AG09309 (cell line): Measurements from ENCODE around the gene MAFF.
A peak's percentile ranks its signal among the peaks of the same experiment; 100 is the strongest.
"Not testable (repeated sequence)": the region's sequence is repeated elsewhere in the genome, so short reads cannot be mapped to it uniquely, and the experiment has no call there.

Experiments used
- DNase-seq: peaks from one replicate; pipeline ENCODE4 v3.0.0-alpha.2; 2010; ENCODE audit warnings: low read depth
- H3K4me3 ChIP-seq: 2 replicates; pipeline ENCODE4 v1.5.1; 2011; ENCODE audit warnings: mild to moderate bottlenecking, low read depth, low read length, moderate library complexity; ENCODE audit not compliant: control insufficient read depth
- TF ChIP-seq, protein P1 (sequence below): IDR thresholded peaks from 2 replicates; pipeline ENCODE4 v1.5.1; 2011; ENCODE audit warnings: mild to moderate bottlenecking, low read depth, low read length, inconsistent platforms; ENCODE audit not compliant: insufficient read depth, control insufficient read depth; ENCODE audit errors: missing control alignments

The MAFF gene

DNA sequence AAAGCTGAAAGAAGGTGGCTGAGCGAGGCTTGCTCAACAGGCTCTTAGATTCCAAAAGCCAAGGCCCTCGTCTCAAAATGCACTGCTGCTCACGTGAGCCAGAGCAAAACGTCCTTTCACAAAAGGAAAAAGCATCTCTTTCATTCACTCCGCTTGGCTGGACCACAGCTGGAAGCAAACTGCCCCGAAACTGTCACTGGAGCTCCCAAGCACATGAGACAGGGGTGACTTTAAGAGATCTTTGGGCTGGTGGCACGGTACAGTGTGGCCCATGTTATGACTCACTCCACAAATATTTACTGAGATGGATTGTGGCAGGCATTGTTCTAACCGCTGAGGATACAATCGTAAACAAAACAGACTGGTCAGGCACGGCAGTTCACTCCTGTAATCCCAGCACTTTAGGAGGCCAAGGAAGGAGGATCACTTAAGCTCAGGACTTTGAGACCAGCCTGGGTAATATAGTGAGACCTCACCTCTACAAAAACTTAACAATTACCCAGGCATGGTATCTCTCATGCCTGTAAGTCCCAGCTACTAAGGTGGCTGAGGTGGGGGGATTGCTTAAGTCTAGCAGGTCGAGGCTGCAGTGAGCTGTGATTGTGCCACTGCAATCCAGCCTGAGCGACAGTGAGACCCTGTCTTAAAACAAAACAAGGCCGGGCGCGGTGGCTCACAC is 23.7 kb upstream of the MAFF start:
- TF ChIP-seq, protein P1, sequence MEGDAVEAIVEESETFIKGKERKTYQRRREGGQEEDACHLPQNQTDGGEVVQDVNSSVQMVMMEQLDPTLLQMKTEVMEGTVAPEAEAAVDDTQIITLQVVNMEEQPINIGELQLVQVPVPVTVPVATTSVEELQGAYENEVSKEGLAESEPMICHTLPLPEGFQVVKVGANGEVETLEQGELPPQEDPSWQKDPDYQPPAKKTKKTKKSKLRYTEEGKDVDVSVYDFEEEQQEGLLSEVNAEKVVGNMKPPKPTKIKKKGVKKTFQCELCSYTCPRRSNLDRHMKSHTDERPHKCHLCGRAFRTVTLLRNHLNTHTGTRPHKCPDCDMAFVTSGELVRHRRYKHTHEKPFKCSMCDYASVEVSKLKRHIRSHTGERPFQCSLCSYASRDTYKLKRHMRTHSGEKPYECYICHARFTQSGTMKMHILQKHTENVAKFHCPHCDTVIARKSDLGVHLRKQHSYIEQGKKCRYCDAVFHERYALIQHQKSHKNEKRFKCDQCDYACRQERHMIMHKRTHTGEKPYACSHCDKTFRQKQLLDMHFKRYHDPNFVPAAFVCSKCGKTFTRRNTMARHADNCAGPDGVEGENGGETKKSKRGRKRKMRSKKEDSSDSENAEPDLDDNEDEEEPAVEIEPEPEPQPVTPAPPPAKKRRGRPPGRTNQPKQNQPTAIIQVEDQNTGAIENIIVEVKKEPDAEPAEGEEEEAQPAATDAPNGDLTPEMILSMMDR: no peak
- DNase-seq: peak; percentile 75
- no peak overlapping the region for H3K4me3 ChIP-seq

- not testable (repeated sequence) for DNase-seq, H3K4me3 ChIP-seq
Observed at GRCh38 chr22:38178605-38178937, 23.2 kb upstream of the MAFF start.

- no peak for DNase-seq
- TF ChIP-seq, protein P1: no peak
Observed at GRCh38 chr22:38180841-38181452, 20.8 kb upstream of the MAFF start.

DNA sequence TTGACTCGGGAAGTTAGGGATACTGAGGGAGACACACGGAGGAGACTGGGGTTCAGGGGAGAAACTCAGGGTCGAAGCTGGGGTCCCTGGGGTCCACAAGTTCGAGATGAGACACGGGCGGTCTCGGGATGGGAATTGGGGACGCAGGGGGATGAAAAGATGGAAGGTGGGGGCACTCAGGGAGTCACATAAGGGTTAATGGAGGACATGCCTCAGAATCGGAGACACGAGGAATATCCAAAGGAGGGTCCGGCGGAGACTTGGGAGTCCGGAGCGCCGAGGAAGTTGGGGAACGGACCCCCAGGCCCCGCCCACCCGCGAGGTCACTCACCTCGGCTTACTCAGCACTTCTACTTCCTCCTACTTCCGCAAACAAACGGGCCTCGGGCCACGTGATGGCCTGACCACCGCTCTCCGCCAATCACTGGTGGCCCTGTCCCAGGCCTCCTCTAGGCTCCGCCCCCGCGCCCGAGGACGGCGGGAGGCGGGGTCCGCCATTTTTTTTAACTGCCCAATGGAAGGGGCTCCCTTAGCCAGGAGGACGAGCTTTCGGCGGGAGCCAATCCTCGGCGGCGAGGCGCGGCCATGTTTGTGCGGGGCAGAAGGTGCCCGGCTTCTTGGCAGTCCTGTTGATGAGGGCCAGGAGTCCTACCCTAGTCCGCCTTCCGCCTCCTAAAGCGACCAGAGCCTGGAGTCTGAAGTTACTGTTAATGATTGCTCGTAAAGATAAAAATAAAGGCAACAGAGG is 20.2 kb upstream of the MAFF start, which contains the start of gene PLA2G6:
Gene PLA2G6, minus strand, starts transcription at position 378 of the 748 bp plus-strand sequence. CDS start 12,404 bp downstream, outside the sequence.
- DNase-seq: peak; percentile 93
- peak within 1 kb of the TSS; percentile 65 for H3K4me3 ChIP-seq
- TF ChIP-seq, protein P1: no peak

More at GRCh38 chr22:38180841-38181452, 20.8 kb upstream of the MAFF start:
- H3K4me3 ChIP-seq: peak overlapping the region; percentile 65

- TF ChIP-seq, protein P1: no peak
- no peak for DNase-seq
- no peak overlapping the region for H3K4me3 ChIP-seq
Observed at GRCh38 chr22:38184788-38185187, 17.0 kb upstream of the MAFF start.

DNA sequence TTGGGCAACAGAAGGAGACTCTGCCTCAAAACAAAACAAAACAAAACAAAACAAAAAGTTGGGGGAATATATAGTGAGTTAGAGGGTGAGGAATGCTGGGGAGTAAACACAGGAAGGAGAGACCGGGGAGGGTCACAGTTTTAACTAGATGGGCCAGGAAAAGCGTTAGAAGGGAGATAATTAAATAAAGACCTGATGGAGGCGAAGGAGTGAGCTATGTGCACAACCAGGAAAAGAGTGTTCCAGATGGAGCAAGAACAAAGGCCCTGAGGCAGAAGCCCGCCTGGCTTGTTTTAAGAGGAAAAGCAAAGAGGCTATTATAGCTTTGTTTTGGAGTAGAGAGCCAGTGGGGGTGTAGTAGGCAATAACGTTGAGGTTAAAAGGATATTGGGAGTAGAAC is 15.4 kb upstream of the MAFF start:
- H3K4me3 ChIP-seq: no peak overlapping the region
- TF ChIP-seq, protein P1: no peak
- no peak for DNase-seq

DNA sequence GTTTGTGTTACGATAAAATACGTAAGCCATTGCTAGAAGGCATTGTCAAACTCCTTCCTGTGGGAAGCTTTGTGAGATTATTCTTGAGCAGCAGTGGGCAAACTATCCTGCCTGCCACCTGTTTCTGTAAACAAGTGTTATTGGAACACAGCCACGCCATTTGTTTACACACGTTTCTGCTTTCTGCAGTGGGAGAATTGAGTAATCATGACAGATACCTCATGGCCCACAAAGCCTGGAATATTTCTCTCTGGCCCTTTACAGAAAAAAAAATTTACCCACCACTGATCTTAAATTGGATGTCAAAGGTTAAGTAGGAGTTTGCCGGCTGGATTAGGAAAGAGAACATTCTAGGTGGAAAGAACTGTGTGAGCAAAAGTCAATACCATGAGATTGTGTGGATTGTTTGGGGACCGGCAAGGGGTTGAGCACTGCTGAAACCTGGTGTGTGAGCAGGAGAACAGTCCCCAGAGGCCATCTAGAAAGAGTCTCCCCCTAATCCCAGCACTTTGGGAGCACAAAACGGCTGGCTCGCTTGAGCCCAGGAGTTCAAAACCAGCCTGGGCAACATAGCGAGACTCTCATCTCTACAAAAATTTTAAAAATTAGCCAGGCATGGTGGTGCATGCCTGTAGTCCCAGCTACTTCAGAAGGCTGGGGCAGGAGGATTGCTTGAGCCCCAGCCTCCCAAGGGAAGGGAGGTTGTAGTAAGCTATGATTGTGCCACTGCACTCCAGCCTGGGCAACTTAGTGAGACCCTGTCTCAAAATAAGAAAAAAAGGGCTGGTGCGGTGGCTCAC is 14.2 kb upstream of the MAFF start:
- TF ChIP-seq, protein P1: no peak
- no peak overlapping the region for H3K4me3 ChIP-seq
- no peak for DNase-seq
